ENCODE measurements around the gene MRPS6.

GRCh38 chr21:34184232-34184631, 110.9 kb downstream of the MRPS6 start:
- TF ChIP-seq CTCF (conservative IDR thresholded peaks at IDR 0.05 in 1 of 2, IDR thresholded peaks at IDR 0.05 in 1 of 2; ENCODE audit: extremely low read depth in 1 of 2, insufficient read depth in 1 of 2, low read depth in 1 of 2, low read length in 2 of 2) (no peak), EZH2 (IDR thresholded peaks at IDR 0.05; ENCODE audit: borderline replicate concordance, low read length) (no peak)
